Stimulated activated CD4-positive, alpha-beta T cell treated with anti-CD3 and anti-CD28 coated beads, Interleukin-4, amount 100 ng/mL, for 4 hours (primary cell): ENCODE data around the gene HS3ST4.

Experiments used
- DNase-seq, 2 experiments: peaks; one replicate each; pipeline ENCODE4 v3.0.0-alpha.2; 2020

HS3ST4 gene

DNA sequence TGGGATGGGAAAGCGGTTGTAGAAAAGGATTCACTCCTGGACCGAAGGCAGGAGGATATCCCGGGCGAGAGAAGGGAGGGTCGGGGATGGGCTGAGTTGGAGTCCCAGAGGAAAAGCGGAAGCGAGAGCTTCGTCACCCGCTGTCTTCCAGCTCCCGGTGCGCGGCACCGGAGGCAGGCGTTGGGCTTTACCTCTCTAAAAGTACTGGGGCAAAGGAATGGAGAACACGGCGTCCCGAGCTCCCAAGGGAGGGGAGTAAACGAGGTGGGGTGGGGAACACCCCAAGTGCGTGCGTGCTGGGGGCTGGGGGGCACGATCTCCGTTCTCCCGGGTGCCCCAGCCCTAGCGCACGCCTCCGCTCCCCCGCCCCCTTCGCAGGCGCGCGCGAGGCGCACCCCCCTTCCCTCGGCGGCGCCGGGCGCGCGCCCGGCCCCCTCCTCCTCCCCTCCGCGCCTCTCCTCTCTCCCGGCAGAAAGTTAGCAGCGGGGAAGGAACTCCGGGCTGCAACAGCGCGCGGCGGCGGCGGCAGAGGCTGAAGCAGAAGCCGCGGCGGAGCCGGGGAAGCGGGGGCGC lies at the start of gene HS3ST4:
Gene HS3ST4 (plus strand): TSS at position 441 of the 573 bp plus-strand sequence.
- DNase-seq, result no peak

DNA sequence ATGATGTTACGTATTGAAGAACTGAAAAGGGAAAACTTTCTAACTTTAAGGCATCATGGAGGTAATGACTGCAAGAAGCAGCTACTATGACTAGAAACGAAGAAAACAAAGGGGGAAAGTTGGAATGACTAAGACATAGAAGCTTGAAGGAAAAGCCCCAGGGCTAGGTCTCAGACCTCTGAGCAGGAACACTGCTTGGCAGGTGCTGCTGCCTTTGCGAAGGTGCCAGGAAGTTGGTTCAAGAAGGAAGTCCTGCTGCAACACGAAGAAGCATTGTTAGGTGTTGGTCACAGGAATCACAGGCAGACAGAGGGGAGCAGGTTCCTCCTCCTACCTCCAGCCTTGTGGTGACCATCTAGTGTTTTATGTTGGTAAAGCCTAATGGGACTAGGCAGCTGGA lies 48.1 kb upstream of the HS3ST4 start:
- DNase-seq, result no peak

GRCh38 chr16:25656639-25657038 lies 35.1 kb upstream of the HS3ST4 start:
- no peak for DNase-seq

GRCh38 chr16:25676820-25677219 lies 14.9 kb upstream of the HS3ST4 start:
- no peak for DNase-seq

DNA sequence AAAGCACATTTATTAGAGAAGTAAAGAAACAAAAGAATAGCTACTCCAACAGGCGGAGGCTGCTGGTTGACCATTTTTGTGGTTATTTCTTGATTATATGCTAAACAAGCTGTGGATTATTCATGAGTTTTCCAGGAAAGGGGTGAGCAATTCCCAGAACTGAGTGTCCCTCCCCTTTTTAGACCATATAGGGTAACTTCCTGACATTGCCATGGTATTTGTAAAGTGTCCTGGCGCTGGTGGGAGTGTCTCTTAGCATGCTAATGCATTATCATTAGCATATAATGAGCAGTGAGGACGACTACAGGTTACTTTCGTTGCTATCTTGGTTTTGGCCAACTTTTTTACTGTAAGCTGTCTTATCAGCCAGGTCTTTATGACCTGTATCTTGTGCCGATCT lies 12.2 kb upstream of the HS3ST4 start:
- DNase-seq, result no peak

DNA sequence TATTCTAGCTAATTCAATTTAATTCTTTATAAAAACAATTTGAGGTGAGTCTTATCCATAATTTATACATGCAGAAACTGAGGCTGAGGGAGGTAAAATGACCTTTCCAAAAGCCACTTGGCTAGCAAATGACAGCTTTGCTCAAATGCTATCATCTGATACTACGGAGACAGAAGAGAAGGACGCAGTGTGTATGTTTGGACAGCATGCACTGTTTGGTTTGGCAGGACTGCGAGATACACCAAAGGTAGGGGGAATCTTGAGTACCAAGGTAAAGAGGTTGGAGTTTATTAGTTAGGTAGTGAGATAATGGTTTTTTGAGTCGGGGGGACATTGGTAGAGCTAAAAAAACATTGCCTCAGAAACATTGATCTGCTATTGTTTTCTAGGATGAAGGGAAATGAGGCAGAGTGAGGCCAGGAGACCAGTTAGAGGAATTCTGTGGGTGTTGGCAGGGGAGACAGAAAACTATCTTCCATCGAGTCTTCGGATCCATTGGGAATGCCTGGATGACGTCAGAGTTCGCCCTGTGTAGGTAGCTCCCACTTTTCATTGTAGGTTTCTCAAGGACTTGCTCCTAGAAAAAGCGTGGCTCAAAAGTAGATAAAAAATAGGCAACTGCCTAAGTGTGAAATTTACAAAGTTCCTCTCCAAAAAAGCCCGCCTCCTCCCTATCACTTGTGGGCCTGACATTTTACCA lies 2.5 kb upstream of the HS3ST4 start:
- DNase-seq, result no peak

DNA sequence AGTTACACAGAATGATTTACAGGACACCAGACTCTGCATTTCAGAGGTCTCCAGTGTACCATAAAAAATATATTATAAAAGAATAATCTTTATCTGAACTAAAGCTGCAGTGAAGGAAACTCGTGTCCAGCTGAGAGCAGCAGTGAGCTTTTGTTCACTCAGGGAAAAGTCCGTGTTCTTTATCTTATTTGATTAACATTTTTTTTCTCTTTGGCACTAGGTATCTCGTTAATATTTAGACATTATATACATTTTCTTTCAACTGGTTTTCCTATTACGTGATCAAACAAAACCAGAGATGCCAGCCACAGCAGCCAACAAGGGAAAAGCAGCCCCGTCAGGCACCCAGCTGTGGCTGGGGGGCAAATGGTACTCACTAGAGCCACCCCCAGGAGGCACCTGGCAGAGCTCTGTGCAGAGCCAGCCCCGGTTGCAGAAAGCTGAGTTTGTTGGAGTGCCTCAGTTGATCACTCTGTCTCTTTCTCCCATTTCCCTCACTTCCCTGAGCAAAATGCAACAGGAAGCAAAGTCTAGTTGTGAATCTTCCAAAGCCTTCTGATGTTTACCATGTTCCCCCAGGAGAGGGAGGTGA lies 1.1 kb upstream of the HS3ST4 start:
- no peak for DNase-seq

DNA sequence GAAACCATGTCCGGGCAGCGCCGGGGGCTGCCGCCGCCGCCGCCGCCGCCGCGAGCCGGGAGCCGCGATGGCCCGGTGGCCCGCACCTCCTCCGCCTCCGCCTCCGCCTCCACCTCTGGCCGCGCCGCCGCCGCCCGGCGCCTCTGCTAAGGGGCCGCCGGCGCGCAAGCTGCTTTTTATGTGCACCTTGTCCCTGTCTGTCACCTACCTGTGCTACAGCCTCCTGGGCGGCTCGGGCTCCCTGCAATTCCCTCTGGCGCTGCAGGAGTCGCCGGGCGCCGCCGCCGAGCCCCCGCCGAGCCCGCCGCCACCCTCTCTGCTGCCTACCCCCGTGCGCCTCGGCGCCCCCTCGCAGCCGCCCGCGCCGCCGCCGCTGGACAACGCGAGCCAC lies 587 bp downstream of the HS3ST4 start:
- DNase-seq, result no peak

- no peak for DNase-seq
Measured at GRCh38 chr16:25692742-25693508, 1.2 kb downstream of the HS3ST4 start.

DNA sequence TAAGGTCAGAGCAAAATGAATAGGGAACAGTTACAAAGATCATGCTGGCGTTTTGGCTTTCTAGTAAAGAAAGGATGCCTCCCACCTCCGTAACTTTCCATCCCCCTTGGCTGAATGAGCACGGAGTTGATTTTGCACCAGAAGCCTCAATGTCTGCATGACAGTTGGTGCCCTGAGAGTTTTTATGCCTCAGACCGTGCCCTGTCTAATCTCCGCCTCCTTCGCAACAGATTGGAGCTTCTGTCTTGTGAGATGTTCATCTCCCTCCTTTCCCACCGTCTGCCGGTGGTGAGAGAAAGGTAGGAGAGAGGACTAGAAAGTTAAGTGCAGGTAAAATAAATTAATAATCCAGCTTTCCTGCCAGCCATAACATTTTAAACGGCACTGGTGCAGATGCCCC lies 1.9 kb downstream of the HS3ST4 start:
- no peak for DNase-seq

GRCh38 chr16:25699069-25699468 lies 7.3 kb downstream of the HS3ST4 start:
- no peak for DNase-seq

DNA sequence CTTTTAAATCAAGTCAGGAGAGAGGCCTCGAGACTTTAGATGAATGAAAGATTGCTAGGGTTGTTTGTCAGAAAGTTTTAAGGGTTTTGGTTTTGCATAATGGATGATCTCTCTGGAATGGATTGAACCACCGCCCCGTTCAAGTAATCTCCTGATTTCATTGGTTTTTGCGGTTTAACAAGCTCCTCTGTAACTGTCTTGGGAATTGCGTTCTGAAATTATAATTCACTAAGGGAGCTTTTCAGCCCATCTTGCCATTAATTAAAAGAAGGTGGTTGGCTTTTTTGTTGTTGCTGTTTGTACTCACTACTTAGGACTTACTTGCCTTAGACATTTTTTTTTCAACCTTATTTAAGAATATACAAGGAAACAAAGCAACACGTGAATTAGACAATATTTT lies 8.8 kb downstream of the HS3ST4 start:
- no peak for DNase-seq

GRCh38 chr16:25707553-25707952 lies 15.8 kb downstream of the HS3ST4 start:
- DNase-seq, result no peak

- DNase-seq, result no peak
Measured at GRCh38 chr16:25707982-25708583, 16.3 kb downstream of the HS3ST4 start.

DNA sequence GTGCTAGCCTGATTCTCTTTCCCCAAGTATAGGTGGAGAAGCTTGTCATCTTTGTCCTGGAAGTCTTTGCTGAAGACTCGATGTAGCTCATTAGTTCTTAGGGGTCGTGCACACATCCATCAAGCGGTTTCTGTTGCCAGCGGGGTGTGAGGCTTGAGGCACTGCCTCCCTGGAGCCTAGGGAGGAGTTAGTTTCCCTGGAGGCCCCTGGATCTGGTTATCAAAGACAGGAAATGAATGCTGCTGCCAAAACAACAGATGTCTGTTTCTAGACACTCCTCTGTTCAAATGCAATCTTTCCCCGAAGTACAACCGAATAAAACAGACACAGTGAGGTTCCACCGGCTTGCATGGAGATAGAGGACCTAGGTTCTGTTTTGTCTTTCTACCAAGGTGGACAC lies 17.5 kb downstream of the HS3ST4 start:
- no peak for DNase-seq

DNA sequence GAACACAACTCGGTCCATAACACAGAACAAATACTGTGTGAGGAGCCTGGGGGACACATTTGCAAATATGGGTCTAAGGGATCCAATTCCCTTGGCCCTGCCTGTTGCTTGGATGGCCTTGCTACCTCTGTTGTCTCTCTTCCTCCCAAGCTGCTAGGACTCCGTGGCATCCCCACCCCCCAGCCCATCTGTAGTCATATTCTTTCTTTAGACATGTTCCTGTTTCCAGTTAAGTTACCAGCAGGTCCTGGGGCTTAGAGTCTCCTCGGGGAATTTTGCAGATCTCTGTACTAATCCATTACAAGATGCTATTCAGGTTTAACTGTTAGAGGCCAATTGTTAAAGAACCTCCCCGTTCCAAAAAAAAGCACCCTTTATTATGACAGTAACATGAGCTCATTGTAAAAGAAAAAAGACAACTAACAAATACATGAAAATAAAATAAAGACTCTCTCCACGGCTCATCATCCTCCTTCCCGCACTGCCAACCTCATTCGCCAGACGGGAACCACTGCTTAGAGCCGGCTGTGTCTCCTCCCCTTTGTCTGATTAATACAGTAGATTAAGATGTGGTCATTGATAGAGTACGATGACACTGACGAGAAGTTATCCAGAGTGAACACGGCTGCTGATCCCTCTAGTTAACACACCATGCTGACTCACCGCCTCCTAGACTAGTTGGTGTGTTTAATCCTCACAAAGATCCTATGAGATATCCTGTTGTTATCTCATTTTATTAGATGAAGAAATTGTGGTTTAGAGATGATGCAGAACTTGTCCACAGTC lies 22.2 kb downstream of the HS3ST4 start:
- no peak for DNase-seq

- DNase-seq, result no peak
Measured at GRCh38 chr16:25716186-25716585, 24.4 kb downstream of the HS3ST4 start.

DNA sequence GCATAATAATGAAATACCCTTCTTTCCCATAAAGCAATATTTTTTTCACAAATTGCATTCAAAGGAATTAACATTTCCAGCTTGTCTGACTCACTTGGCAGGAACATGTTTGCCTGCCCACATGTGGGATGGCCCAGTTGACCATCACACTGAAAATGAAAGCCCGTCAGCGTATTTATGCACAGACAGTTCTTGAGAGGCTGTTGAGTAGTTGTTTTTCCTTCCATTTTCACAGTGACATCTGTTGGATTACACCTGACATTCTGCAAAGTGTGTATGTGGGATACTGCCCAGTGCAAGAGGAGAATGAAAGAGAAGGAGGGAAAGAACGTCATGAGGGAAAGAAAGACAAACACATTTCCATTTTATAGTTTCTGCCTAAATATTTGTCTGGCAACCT lies 29.7 kb downstream of the HS3ST4 start:
- DNase-seq, result no peak

- no peak for DNase-seq
Measured at GRCh38 chr16:25726430-25727098, 34.8 kb downstream of the HS3ST4 start.

DNA sequence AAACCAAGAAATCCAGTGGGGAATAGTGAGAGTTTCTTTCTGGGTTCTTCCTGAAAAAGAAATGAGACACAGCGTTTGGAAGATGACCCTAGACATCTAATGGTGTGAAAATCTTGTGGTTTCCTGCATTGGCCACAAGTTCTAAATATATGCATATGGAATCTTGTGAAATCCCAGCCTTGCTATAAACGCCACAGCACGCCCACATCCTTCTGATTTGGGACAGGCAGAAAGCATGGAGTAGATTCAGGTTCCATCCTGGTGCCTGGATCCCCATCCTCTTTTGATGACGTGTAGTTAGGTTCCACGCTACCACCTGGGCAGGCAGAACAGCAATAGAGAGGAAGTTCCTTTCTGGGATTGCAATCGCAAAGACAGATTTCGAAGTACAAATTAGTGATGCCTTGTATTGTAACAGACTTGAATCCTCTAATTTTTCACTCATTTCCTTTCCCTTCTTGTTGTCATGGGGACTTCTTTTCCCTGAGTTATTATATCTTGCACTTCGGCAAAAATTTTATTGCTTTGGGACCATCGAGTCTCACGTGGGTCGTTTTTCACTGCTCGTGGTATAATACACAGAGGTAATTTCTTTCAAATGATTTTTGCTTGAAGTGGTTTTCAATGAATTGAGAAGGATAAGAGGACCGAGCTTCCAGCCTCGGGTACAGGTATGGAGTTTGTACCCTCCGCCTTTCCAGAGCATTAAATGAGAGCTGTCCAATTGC lies 37.6 kb downstream of the HS3ST4 start:
- DNase-seq, result no peak

DNA sequence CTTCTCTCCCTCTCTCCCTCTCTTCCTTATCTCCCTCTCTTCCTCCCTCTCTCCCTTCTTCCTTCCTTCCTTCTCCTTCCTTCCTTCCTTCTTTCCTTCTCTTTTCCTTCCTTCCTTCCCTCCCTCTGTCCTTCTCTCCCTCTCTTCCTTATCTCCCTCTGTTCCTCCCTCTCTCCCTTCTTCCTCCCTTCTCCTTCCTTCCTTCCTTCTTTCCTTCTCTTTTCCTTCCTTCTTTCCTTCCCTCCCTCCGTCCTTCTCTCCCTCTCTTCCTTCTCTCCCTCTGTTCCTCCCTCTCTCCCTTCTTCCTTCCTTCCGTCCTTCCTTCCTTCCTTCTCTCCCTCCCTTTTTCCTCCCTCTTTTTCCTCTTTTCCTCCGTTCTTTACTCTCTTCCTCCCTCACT lies 38.6 kb downstream of the HS3ST4 start:
- DNase-seq, result no peak
